OCI-LY1 (cell line): ENCODE measurements around the gene VPS39.

Source experiments
- EZH2 ChIP-seq: fragments of 200-600 bp; sonication (generic), shearing (Covaris generic); IDR thresholded peaks from 2 replicates; pipeline ENCODE4 v1.8.0; 2017; ENCODE audit warnings: borderline replicate concordance, mixed run types, mild to moderate bottlenecking, antibody characterized with exemption, low read length, moderate library complexity, mixed read lengths
- TF ChIP-seq, protein P1 (sequence below): fragments of 200-600 bp; sonication (generic), shearing (Covaris generic); IDR thresholded peaks from 2 replicates; pipeline ENCODE4 v1.5.1; 2017; ENCODE audit warnings: mild to moderate bottlenecking, antibody characterized with exemption, low read length, moderate library complexity, mixed read lengths

DNA sequence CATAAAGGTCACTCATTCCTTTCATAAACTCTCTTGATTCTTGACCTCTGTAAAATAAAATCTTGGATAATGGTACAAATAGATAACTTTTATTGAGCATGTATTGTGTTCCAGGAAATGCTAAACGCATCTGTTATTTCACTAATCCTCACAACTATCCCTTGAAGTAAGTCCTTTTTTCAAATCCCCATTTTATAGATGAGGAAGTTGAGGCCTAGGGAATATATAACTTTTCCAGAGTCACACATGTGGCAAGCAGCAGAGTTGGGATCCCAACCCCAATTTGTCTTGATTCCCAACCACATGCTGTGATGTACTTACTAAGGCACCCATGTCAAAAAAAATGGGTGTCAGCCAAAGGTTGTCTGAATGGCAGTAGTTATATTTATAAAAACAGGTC lies 6.3 kb downstream of the VPS39 start:
- no peak for TF ChIP-seq EZH2
- TF ChIP-seq, protein P1, sequence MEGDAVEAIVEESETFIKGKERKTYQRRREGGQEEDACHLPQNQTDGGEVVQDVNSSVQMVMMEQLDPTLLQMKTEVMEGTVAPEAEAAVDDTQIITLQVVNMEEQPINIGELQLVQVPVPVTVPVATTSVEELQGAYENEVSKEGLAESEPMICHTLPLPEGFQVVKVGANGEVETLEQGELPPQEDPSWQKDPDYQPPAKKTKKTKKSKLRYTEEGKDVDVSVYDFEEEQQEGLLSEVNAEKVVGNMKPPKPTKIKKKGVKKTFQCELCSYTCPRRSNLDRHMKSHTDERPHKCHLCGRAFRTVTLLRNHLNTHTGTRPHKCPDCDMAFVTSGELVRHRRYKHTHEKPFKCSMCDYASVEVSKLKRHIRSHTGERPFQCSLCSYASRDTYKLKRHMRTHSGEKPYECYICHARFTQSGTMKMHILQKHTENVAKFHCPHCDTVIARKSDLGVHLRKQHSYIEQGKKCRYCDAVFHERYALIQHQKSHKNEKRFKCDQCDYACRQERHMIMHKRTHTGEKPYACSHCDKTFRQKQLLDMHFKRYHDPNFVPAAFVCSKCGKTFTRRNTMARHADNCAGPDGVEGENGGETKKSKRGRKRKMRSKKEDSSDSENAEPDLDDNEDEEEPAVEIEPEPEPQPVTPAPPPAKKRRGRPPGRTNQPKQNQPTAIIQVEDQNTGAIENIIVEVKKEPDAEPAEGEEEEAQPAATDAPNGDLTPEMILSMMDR: no peak
